SIG-M5 treated with dmso at 0.1 percent for 504 hours (cell line): ENCODE results near the gene SLC6A6.
A peak's percentile ranks its signal among the peaks of the same experiment; 100 is the strongest.
"Not testable (repeated sequence)": the region's sequence is repeated elsewhere in the genome, so short reads cannot be mapped to it uniquely, and the experiment has no call there.

ENCODE experiments used
- DNase-seq: peaks from one replicate; lab custom pipeline; 2025; ENCODE audit not compliant: unreplicated experiment; lab: John Stamatoyannopoulos, UW

SLC6A6 gene

GRCh38 chr3:14434498-14435151 is 32.2 kb downstream of the SLC6A6 start:
- DNase-seq = no peak

- DNase-seq = no peak
Measured at GRCh38 chr3:14435175-14436014, 33.0 kb downstream of the SLC6A6 start.

- no peak for DNase-seq
Measured at GRCh38 chr3:14436954-14437281, 34.5 kb downstream of the SLC6A6 start.

- not testable (repeated sequence) for DNase-seq
Measured at GRCh38 chr3:14437705-14438104, 35.3 kb downstream of the SLC6A6 start.

- DNase-seq = no peak
Measured at GRCh38 chr3:14438262-14438661, 35.9 kb downstream of the SLC6A6 start.

GRCh38 chr3:14438929-14439328 is 36.5 kb downstream of the SLC6A6 start:
- no peak for DNase-seq

GRCh38 chr3:14439501-14440167 is 37.2 kb downstream of the SLC6A6 start:
- DNase-seq = peak; percentile 72

GRCh38 chr3:14440168-14440518 is 37.7 kb downstream of the SLC6A6 start:
- DNase-seq = no peak

GRCh38 chr3:14440531-14441239 is 38.3 kb downstream of the SLC6A6 start:
- DNase-seq = no peak

GRCh38 chr3:14441240-14441919 is 39.0 kb downstream of the SLC6A6 start:
- DNase-seq = no peak

GRCh38 chr3:14441920-14442300 is 39.5 kb downstream of the SLC6A6 start:
- DNase-seq = no peak

- no peak for DNase-seq
Measured at GRCh38 chr3:14444380-14444779, 42.0 kb downstream of the SLC6A6 start.

- no peak for DNase-seq
Measured at GRCh38 chr3:14445773-14446172, 43.4 kb downstream of the SLC6A6 start.

GRCh38 chr3:14446988-14447570 is 44.7 kb downstream of the SLC6A6 start:
- no peak for DNase-seq

- no peak for DNase-seq
Measured at GRCh38 chr3:14448063-14448462, 45.7 kb downstream of the SLC6A6 start.

- no peak for DNase-seq
Measured at GRCh38 chr3:14448756-14449727, 46.6 kb downstream of the SLC6A6 start.

GRCh38 chr3:14450506-14450905 is 48.1 kb downstream of the SLC6A6 start:
- DNase-seq = no peak

GRCh38 chr3:14450922-14451606 is 48.7 kb downstream of the SLC6A6 start:
- no peak for DNase-seq
